Nephron progenitor cell (in vitro differentiated cells): ENCODE results near the gene KRTAP10-4.
"Not testable (repeated sequence)": the region's sequence is repeated elsewhere in the genome, so short reads cannot be mapped to it uniquely, and the experiment has no call there.

ENCODE experiments used
- DNase-seq: peaks from one replicate; pipeline ENCODE4 v3.0.0; 2021
- H3K27ac Mint-ChIP-seq: 2 replicates; pipeline ENCODE4 v1.8.0; 2021; ENCODE audit warnings: mild to moderate bottlenecking, moderate library complexity, mixed read lengths
- H3K27me3 Mint-ChIP-seq: 2 replicates; pipeline ENCODE4 v1.8.0; 2021; ENCODE audit warnings: mild to moderate bottlenecking, low read depth, mixed read lengths; ENCODE audit not compliant: poor library complexity
- H3K36me3 Mint-ChIP-seq: 2 replicates; pipeline ENCODE4 v1.8.0; 2021; ENCODE audit warnings: low read depth, mixed read lengths
- H3K4me1 Mint-ChIP-seq: 2 replicates; pipeline ENCODE4 v1.8.0; 2021; ENCODE audit warnings: mixed read lengths
- H3K4me3 Mint-ChIP-seq: 2 replicates; pipeline ENCODE4 v1.8.0; 2021; ENCODE audit warnings: mild to moderate bottlenecking, moderate library complexity, mixed read lengths
- H3K9me3 Mint-ChIP-seq: 2 replicates; pipeline ENCODE4 v1.8.0; 2021; ENCODE audit warnings: mild to moderate bottlenecking, moderate library complexity, mixed read lengths
- TF ChIP-seq, protein P1 (sequence below): fragments of 200-600 bp; sonication (generic); IDR thresholded peaks from 2 replicates; pipeline ENCODE4 v1.5.0; 2021; ENCODE audit warnings: antibody characterized with exemption

KRTAP10-4 gene

GRCh38 chr21:44579833-44580144 lies 6.3 kb downstream of the KRTAP10-4 start:
- DNase-seq, result no peak
- peaks cover 19% of the 10 kb centered on the region for H3K4me1 Mint-ChIP-seq
- H3K27me3 Mint-ChIP-seq, result peaks cover 13% of the 10 kb centered on the region
- H3K4me3 Mint-ChIP-seq, result no peak overlapping the region
- peaks cover 70% of the 10 kb centered on the region for H3K9me3 Mint-ChIP-seq
- no peak overlapping the region for H3K27ac Mint-ChIP-seq
- peaks cover 8% of the 10 kb centered on the region for H3K36me3 Mint-ChIP-seq
- TF ChIP-seq, protein P1, sequence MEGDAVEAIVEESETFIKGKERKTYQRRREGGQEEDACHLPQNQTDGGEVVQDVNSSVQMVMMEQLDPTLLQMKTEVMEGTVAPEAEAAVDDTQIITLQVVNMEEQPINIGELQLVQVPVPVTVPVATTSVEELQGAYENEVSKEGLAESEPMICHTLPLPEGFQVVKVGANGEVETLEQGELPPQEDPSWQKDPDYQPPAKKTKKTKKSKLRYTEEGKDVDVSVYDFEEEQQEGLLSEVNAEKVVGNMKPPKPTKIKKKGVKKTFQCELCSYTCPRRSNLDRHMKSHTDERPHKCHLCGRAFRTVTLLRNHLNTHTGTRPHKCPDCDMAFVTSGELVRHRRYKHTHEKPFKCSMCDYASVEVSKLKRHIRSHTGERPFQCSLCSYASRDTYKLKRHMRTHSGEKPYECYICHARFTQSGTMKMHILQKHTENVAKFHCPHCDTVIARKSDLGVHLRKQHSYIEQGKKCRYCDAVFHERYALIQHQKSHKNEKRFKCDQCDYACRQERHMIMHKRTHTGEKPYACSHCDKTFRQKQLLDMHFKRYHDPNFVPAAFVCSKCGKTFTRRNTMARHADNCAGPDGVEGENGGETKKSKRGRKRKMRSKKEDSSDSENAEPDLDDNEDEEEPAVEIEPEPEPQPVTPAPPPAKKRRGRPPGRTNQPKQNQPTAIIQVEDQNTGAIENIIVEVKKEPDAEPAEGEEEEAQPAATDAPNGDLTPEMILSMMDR, result no peak

- H3K9me3 Mint-ChIP-seq, result peaks cover 68% of the 10 kb centered on the region
- not testable (repeated sequence) for H3K36me3 Mint-ChIP-seq, H3K27ac Mint-ChIP-seq, DNase-seq, H3K4me3 Mint-ChIP-seq
- peaks cover 14% of the 10 kb centered on the region for H3K4me1 Mint-ChIP-seq
- peaks cover 15% of the 10 kb centered on the region for H3K27me3 Mint-ChIP-seq
Observed at GRCh38 chr21:44580231-44580821, 6.8 kb downstream of the KRTAP10-4 start, which contains the start of gene KRTAP10-5. TSS of gene KRTAP10-5 (minus strand) at chr21:44580604. CDS start at chr21:44580578, 26 bp downstream.

DNA sequence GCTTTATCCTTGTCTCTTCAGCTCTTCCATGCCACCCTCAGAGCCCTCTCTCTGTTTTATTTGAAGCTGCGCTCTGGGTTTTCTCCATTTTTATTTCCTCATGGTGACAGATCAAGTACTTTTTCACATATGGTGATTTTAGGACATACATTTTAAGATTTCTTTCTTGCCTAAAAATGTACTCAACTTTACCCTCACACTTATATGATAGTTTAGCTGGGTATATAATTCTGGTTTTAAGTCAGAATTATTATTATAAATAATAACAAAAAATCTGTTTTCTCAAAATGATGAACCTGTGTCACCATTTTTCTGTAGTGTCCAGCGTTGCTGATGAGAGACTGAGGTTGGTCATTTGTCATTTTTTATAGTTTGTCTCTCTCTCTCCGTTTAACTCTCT lies 7.6 kb downstream of the KRTAP10-4 start:
- TF ChIP-seq, protein P1, result no peak

DNA sequence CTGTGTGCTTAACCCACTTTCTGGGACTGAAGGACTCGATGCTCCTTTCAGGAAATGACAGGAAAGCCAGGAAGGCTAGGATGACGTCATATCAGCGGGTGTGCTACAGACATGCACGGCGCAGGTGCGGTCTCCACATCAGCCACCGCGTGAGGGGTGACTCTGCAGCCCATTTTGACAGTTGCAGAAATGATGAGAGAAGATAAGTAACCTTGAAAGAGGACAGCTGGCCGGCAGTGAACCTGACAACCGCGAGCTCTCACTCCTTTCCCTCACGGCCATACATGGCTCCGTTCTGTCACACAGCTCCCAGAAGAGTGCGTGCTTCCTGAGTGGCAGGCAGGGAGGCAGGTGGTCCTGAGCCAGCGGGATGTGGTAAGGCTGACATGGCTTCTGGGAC lies 8.5 kb downstream of the KRTAP10-4 start:
- Mint-ChIP-seq H3K27ac (no peak overlapping the region), H3K4me1 (peaks cover 9% of the 10 kb centered on the region), H3K27me3 (peaks cover 12% of the 10 kb centered on the region), H3K9me3 (peaks cover 70% of the 10 kb centered on the region), H3K4me3 (no peak overlapping the region), H3K36me3 (peaks cover 5% of the 10 kb centered on the region)
- TF ChIP-seq, protein P1, result no peak
- no peak for DNase-seq

More for the DNA sequence above, 7.6 kb downstream of the KRTAP10-4 start:
- peaks cover 9% of the 10 kb centered on the region for H3K4me1 Mint-ChIP-seq
- H3K27ac Mint-ChIP-seq, result no peak overlapping the region
- H3K36me3 Mint-ChIP-seq, result peaks cover 5% of the 10 kb centered on the region
- H3K27me3 Mint-ChIP-seq, result peaks cover 12% of the 10 kb centered on the region
- DNase-seq, result no peak
- no peak overlapping the region for H3K4me3 Mint-ChIP-seq
- H3K9me3 Mint-ChIP-seq, result peaks cover 68% of the 10 kb centered on the region

DNA sequence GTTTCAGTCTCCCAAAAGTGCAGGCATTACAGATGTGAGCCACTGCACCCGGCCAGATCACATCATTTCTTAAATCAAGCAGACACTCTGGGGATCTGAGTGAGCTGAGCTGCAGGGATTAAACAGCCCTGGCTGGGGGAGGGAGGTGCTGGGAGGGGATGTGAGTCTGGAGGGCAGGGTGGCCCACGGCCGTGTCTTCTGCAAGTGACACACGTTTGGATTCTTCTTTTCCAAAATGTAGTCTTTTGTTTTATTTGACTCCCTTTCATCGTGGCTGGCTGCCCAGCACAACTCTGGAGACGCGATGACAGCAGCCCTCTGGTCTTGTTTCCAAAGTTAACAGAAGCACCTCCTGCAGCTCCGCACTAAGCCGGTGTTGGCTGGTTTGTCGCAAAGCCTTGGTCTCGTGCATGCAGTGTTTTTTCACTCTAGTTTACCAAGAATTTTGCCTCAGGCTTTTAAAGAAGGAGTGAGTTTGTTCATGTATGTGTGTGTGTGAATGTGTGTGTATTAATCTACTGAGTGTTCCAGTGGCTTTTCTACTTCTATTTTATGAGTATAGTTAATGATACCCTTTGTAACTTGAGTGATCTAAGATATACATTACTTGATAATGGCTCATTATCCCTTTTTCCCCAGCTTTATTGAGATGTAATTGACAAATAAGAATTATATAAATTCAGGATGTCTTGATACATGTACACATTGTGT lies 9.7 kb downstream of the KRTAP10-4 start:
- H3K27me3 Mint-ChIP-seq, result peaks cover 9% of the 10 kb centered on the region
- peaks cover 5% of the 10 kb centered on the region for H3K36me3 Mint-ChIP-seq
- peaks cover 69% of the 10 kb centered on the region for H3K9me3 Mint-ChIP-seq
- H3K4me1 Mint-ChIP-seq, result peaks cover 9% of the 10 kb centered on the region
- no peak overlapping the region for H3K4me3 Mint-ChIP-seq
- no peak for DNase-seq
- TF ChIP-seq, protein P1, result no peak
- no peak overlapping the region for H3K27ac Mint-ChIP-seq

GRCh38 chr21:44583800-44584147 lies 10.2 kb downstream of the KRTAP10-4 start:
- H3K27ac Mint-ChIP-seq, result no peak overlapping the region
- TF ChIP-seq, protein P1, result no peak
- no peak for DNase-seq
- H3K9me3 Mint-ChIP-seq, result peaks cover 68% of the 10 kb centered on the region
- H3K4me1 Mint-ChIP-seq, result peaks cover 9% of the 10 kb centered on the region
- H3K4me3 Mint-ChIP-seq, result no peak overlapping the region
- peaks cover 9% of the 10 kb centered on the region for H3K27me3 Mint-ChIP-seq
- peaks cover 5% of the 10 kb centered on the region for H3K36me3 Mint-ChIP-seq
